Neural progenitor cell (in vitro differentiated cells): ENCODE results near the gene IGHMBP2.

ENCODE experiments used
- EZH2 ChIP-seq: fragments of 200-600 bp; sonication (generic); IDR thresholded peaks from 2 replicates; pipeline ENCODE4 v1.6.1; 2017; ENCODE audit warnings: antibody characterized with exemption, mild to moderate bottlenecking, moderate library complexity
- TF ChIP-seq, protein P1 (sequence below): fragments of 200-600 bp; sonication (generic); IDR thresholded peaks from 2 replicates; pipeline ENCODE4 v1.5.1; 2017; ENCODE audit warnings: antibody characterized with exemption, mild to moderate bottlenecking

DNA sequence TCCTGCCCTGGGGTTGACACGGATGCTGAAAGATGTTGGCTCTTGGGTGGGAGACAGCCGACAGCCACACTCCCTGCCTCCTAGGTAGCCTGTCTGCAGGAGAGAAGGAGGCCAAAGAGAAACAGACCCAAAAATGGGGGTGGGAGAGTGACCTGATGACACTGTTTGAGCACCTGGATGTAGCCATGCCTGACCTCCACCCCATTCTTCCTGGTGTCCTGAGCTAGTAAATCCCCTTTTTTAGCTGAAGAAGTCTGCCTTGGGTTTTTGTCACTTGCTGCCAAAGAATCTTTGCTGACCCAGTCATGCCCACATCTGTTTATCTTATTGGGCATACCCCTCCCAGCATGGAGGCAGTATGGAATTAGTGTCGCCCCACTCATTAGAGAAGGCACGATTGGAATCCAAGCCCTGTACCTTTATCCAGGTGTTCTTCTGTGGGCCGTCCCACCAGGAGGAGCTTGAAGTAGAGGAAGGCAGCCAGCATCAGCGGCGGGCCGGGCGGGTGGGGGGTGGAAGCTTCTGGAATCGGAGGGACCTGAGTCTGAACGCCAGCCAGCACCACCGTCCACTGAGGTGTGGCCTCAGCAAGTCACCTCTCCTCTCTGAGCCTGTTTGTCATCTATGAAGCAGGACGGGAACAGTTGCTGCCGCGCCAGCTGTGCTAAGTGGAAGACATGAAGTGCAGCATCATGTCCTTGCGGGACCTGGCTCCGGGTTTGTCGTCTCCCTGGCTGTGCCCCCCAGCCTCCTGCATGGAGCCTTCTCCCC lies 37.8 kb downstream of the IGHMBP2 start:
- TF ChIP-seq, protein P1, sequence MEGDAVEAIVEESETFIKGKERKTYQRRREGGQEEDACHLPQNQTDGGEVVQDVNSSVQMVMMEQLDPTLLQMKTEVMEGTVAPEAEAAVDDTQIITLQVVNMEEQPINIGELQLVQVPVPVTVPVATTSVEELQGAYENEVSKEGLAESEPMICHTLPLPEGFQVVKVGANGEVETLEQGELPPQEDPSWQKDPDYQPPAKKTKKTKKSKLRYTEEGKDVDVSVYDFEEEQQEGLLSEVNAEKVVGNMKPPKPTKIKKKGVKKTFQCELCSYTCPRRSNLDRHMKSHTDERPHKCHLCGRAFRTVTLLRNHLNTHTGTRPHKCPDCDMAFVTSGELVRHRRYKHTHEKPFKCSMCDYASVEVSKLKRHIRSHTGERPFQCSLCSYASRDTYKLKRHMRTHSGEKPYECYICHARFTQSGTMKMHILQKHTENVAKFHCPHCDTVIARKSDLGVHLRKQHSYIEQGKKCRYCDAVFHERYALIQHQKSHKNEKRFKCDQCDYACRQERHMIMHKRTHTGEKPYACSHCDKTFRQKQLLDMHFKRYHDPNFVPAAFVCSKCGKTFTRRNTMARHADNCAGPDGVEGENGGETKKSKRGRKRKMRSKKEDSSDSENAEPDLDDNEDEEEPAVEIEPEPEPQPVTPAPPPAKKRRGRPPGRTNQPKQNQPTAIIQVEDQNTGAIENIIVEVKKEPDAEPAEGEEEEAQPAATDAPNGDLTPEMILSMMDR: no peak
- no peak for TF ChIP-seq EZH2
